OCI-LY3 (cell line): Measurements from ENCODE around the gene GSE1.

Source experiments
- CTCF ChIP-seq: fragments of 200-600, 300-600 bp; sonication (generic); IDR thresholded peaks from 2 replicates; pipeline ENCODE4 v1.5.1; 2014; ENCODE audit warnings: antibody characterized with exemption, low read length, low read depth
- EZH2phosphoT487 ChIP-seq: fragments of 200-600 bp; shearing (Covaris generic); IDR thresholded peaks from 2 replicates; pipeline ENCODE4 v1.6.1; 2018; ENCODE audit warnings: antibody characterized with exemption, mixed run types, low read depth

GRCh38 chr16:85674418-85674755 lies 61.3 kb downstream of the GSE1 start:
- no peak for TF ChIP-seq CTCF
- TF ChIP-seq EZH2phosphoT487, result no peak
